ENCODE measurements around the gene RAPGEF3. TPM values are rescaled to one million over a fixed set of nuclear protein-coding genes. Genes with fewer than 3 reads are reported as not detected.

The RAPGEF3 gene
- polyA plus RNA-seq, 1 donor, result 7.9 TPM

DNA sequence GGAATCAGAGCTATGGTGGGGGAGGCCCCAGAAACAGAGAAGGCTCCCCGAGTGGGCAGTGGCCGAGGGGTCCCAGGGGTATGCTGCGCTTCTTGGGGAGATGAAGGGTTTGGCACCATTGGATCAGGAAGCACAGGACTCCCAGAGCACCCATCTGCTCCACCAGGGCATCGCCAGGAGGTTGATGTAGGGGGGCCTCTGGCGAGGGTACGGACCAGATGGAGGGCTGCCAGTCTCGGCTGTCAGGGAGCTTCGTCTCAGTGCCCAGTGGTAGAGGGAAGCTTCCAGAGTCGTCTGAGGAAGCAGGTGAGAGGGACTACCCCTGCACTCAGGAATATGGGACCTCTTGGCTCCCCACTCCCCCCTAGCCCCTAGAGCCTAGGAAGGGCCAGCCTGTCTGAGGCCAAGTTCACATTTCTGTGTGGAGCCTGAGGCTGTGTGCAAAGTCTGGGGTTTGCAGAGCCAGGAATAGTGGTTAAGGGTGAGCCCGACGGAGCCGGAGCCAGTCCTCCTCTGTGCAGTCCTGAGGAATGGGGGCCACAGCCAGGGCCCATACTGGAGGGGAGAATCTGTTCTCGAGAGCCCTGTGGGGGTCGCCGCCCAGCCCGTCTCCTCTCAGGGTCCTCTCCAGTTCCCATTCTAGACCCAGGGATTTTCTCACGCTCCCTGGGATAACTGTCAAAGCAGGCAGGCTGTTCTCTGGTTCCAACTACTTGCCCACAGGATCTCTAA lies 24.5 kb upstream of the RAPGEF3 start:
- Histone ChIP-seq H3K4me1 (ENCODE audit: control insufficient read depth, insufficient read depth, low read length) (no peaks in the 10 kb centered on the region), H3K36me3 (ENCODE audit: control insufficient read depth, insufficient read depth, low read length) (peaks cover 66% of the 10 kb centered on the region), H3K27me3 (ENCODE audit: control insufficient read depth, insufficient read depth, low read length) (no peaks in the 10 kb centered on the region), H3K27ac (ENCODE audit: low read length) (no peak overlapping the region), H3K4me3 (ENCODE audit: low read length) (no peak overlapping the region), H3K9me3 (ENCODE audit: control insufficient read depth, low read depth, low read length) (no peaks in the 10 kb centered on the region)
- WGBS (ENCODE audit: insufficient coverage, low lambda C conversion rate), result 100% methylated on average over 3 of the region's 17 CpGs
- no peak for DNase-seq

DNA sequence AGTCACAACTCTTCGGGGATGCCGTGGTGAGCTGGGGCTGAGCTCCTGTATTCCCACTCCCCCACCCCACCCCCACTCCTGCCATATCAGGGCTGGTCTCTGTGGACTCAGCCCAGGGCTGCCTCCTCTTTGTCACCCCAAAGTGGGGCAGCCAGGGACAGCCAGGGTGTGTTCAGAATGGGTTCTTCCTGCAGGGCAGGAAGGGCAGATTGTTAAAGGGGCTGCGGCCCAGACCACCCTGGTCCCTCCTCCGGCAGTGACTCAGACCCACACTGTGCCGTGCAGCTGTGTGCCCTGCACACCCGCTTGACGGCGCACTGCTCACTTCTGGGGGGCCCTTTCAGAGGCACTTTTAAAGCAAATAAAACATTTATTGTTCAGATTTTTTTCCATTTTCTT lies 23.7 kb upstream of the RAPGEF3 start:
- H3K9me3 ChIP-seq (ENCODE audit: control insufficient read depth, low read depth, low read length), result no peaks in the 10 kb centered on the region
- no peak for DNase-seq
- H3K27ac ChIP-seq (ENCODE audit: low read length), result no peak overlapping the region
- 50% methylated on average over 1 of the region's 8 CpGs for WGBS (ENCODE audit: insufficient coverage, low lambda C conversion rate)
- peaks cover 59% of the 10 kb centered on the region for H3K36me3 ChIP-seq (ENCODE audit: control insufficient read depth, insufficient read depth, low read length)
- no peak overlapping the region for H3K4me3 ChIP-seq (ENCODE audit: low read length)
- no peaks in the 10 kb centered on the region for H3K27me3 ChIP-seq (ENCODE audit: control insufficient read depth, insufficient read depth, low read length)
- H3K4me1 ChIP-seq (ENCODE audit: control insufficient read depth, insufficient read depth, low read length), result no peaks in the 10 kb centered on the region

DNA sequence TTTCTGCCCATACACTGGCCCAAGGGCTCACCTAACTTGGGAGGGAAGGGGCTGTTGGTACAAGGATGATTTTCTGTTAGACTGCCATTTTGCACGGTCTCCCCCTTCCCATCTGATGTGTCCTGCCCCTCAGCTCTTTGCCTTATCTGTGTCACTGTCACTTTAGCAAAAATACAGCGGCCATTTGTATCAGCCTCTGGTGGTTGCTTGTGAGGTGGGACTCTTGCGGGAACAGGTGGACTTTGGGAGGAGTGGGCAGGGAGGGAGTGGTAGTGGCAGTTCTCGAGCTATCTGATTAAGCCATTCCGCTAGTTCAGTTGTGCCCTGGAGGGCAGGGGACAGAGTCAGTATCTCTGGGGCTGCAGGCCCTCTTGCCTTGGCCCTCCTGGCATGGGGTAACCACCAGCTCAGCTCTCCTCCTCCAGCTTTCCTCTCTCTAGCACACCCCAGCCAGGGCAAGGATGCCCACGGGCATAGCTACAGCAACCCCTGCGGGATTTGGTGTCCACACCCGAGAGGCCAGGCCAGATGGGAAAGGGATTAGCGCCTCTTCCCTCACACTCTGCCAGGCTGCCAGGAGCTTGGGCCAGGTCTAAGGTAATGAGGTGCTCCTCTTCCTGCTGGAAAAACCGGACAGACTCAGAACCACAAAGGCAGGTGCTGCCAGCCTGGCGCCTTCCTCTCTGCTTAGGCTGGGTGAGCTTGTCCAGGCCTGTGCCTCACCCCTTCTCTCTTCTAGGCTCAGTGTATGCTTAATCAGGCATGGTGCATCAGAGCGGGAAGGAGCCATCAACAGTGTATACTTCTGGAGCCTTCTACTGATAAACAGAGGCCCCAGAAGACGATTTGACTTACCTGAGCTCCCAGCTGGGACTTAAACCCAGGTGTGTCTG lies 23.0 kb upstream of the RAPGEF3 start:
- H3K9me3 ChIP-seq (ENCODE audit: control insufficient read depth, low read depth, low read length), result no peaks in the 10 kb centered on the region
- no peak overlapping the region for H3K4me3 ChIP-seq (ENCODE audit: low read length)
- no peaks in the 10 kb centered on the region for H3K4me1 ChIP-seq (ENCODE audit: control insufficient read depth, insufficient read depth, low read length)
- WGBS (ENCODE audit: insufficient coverage, low lambda C conversion rate), result no CpG with 5 or more reads among the region's 13 CpGs
- H3K27ac ChIP-seq (ENCODE audit: low read length), result no peak overlapping the region
- DNase-seq, result no peak
- peaks cover 53% of the 10 kb centered on the region for H3K36me3 ChIP-seq (ENCODE audit: control insufficient read depth, insufficient read depth, low read length)
- H3K27me3 ChIP-seq (ENCODE audit: control insufficient read depth, insufficient read depth, low read length), result no peaks in the 10 kb centered on the region

DNA sequence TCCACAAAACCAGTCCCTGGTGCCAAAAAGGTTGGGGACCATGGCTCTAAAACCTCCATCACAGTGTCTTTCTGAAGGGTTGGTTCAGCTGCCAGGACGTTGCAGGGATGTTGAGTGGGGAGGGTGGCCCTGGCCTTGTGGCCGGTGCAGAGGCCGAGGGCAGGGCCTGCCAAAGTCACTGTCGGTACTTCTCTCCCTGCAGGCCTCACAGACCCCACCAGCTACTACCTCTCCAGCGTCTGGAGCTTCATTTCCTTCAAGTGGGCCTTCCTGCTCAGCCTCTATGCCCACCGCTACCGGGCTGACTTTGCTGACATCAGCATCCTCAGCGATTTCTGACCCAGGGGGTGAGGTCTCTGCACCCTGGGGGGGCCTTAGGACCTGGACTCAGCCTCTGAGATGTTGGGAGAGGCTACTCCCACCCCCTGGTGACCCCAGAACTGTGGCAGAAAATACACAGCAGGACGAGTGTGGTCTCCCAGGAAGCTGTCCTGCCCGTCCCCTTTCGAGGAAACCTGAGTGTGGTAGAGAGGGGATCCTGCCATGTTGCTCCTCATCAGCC lies 21.3 kb upstream of the RAPGEF3 start:
- Histone ChIP-seq H3K27me3 (ENCODE audit: control insufficient read depth, insufficient read depth, low read length) (no peaks in the 10 kb centered on the region), H3K36me3 (ENCODE audit: control insufficient read depth, insufficient read depth, low read length) (peaks cover 38% of the 10 kb centered on the region), H3K27ac (ENCODE audit: low read length) (no peak overlapping the region), H3K4me1 (ENCODE audit: control insufficient read depth, insufficient read depth, low read length) (no peaks in the 10 kb centered on the region), H3K4me3 (ENCODE audit: low read length) (no peak overlapping the region), H3K9me3 (ENCODE audit: control insufficient read depth, low read depth, low read length) (no peaks in the 10 kb centered on the region)
- no peak for DNase-seq
- 83% methylated on average over 1 of the region's 11 CpGs for WGBS (ENCODE audit: insufficient coverage, low lambda C conversion rate)

DNA sequence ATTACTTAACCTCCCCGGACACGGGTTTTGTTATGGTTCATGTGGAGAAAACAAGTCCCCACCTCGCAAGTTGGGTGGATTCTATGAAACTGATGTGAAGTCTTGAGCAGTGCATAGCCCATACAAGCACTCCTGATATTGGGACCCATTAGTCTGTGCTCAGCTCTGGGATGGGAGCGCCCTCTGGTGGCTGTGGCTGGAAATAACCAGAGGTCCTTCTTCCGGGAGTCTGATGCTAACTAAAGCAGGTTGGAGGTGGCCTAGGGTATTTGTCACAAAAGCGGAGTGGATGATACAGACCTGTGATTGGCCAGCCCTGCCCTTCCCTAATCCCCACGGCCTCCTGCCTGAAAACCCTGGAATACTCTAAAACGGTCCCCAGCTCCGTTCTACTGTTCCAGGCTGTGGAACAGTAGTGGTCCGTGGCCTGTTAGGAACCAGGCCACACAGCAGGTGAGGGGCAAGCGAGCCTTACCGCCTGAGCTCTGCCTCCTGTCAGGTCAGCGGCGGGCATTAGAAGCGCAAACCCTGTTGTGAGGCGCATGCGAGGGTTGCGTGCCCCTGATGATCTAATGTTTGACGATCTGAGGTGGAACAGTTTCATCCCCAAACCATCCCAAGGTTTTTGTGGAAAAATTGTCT lies 20.7 kb upstream of the RAPGEF3 start:
- 0% methylated on average over 1 of the region's 19 CpGs for WGBS (ENCODE audit: insufficient coverage, low lambda C conversion rate)
- no peak overlapping the region for H3K27ac ChIP-seq (ENCODE audit: low read length)

DNA sequence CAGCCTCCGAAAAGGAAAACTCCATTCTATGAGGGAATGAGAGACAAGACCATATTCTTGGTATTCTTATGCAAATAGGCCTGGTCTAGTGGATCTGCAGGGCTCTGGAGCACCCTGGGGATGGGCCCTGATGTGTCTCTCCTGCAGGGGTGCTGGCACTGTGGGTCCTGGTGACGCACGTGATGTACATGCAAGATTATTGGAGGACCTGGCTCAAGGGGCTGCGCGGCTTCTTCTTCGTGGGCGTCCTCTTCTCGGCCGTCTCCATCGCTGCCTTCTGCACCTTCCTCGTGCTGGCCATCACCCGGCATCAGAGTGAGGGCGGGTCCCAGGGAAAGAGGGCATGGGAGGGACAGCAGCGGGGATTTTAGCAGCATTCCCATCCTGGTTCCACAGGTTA lies 20.2 kb upstream of the RAPGEF3 start:
- Histone ChIP-seq H3K4me1 (ENCODE audit: control insufficient read depth, insufficient read depth, low read length) (peaks cover 3% of the 10 kb centered on the region), H3K27me3 (ENCODE audit: control insufficient read depth, insufficient read depth, low read length) (no peaks in the 10 kb centered on the region), H3K4me3 (ENCODE audit: low read length) (no peak overlapping the region), H3K27ac (ENCODE audit: low read length) (no peak overlapping the region), H3K36me3 (ENCODE audit: control insufficient read depth, insufficient read depth, low read length) (peaks cover 27% of the 10 kb centered on the region), H3K9me3 (ENCODE audit: control insufficient read depth, low read depth, low read length) (no peaks in the 10 kb centered on the region)
- WGBS (ENCODE audit: insufficient coverage, low lambda C conversion rate), result 40% methylated on average over 2 of the region's 14 CpGs
- no peak for DNase-seq

More for the DNA sequence above, 20.7 kb upstream of the RAPGEF3 start:
- H3K4me1 ChIP-seq (ENCODE audit: control insufficient read depth, insufficient read depth, low read length), result no peaks in the 10 kb centered on the region
- H3K4me3 ChIP-seq (ENCODE audit: low read length), result no peak overlapping the region
- no peaks in the 10 kb centered on the region for H3K9me3 ChIP-seq (ENCODE audit: control insufficient read depth, low read depth, low read length)
- H3K27me3 ChIP-seq (ENCODE audit: control insufficient read depth, insufficient read depth, low read length), result no peaks in the 10 kb centered on the region
- peak; percentile 71 to 76 for DNase-seq
- peaks cover 32% of the 10 kb centered on the region for H3K36me3 ChIP-seq (ENCODE audit: control insufficient read depth, insufficient read depth, low read length)

DNA sequence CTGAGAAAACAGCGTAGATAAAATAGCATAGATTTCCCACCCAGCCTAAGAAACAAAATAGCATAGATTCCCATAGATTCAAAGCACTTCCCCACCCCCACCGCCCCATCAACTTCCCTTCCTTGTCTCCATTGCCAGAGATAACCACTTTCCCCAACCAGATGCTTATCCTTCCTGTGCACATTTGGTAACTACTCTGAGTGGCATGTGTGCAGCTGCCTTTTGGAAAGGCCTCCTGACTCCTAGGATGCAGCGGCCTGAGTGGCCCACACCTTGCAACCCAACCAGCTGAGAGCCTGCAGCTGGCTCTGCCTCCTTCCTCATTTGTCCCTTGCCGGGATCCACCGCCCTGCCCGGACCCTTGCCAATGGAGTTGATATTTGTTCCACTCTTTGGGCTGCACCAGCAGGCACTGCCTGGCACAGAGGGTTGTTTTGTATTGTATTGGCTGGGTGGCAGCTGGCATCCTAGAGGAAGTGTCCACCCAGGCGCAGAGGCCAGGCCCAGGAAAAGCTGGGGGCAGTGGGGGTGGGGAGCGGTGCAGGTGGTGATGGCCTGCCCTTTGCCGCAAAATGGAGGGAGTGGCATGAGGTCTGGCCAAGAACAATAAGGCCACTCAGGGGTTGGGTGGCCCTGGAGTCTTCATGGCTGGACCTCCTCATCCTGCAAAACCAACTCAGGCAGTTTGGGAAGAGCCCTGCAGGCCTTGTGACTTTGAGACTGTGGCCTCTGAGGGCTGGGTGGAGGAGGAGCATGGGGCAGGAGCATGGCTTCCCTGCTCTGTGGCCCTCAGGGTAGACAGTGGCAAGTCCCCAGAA lies 19.3 kb upstream of the RAPGEF3 start:
- Histone ChIP-seq H3K4me3 (ENCODE audit: low read length) (no peak overlapping the region), H3K4me1 (ENCODE audit: control insufficient read depth, insufficient read depth, low read length) (peaks cover 5% of the 10 kb centered on the region), H3K36me3 (ENCODE audit: control insufficient read depth, insufficient read depth, low read length) (peaks cover 17% of the 10 kb centered on the region), H3K27me3 (ENCODE audit: control insufficient read depth, insufficient read depth, low read length) (no peaks in the 10 kb centered on the region), H3K9me3 (ENCODE audit: control insufficient read depth, low read depth, low read length) (no peaks in the 10 kb centered on the region), H3K27ac (ENCODE audit: low read length) (no peak overlapping the region)
- DNase-seq, result no peak
- WGBS (ENCODE audit: insufficient coverage, low lambda C conversion rate), result no CpG with 5 or more reads among the region's 9 CpGs

DNA sequence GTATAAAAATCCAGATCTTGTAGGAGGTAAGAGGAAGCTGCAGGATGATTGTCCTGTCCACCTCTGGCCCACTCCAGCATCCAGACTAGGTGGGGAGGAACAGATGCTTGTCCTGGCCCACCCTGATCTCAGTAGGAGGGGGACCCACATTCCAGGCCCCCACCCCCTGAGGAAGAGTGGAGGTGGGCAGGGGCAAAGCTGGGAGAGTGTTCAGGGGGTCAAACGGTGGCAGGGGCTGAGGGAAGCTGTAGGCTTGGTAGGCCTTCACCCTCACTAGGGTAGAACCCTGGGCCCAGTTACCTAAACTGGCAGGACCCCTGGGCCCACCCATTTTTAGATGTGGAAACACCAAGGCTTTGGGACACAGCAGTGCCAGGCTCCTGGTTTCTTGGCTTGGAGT lies 18.5 kb upstream of the RAPGEF3 start:
- no peak overlapping the region for H3K27ac ChIP-seq (ENCODE audit: low read length)
- no CpG with 5 or more reads among the region's 1 CpG for whole genome bisulfite sequencing (ENCODE audit: insufficient coverage, low lambda C conversion rate)
- DNase-seq, result no peak

DNA sequence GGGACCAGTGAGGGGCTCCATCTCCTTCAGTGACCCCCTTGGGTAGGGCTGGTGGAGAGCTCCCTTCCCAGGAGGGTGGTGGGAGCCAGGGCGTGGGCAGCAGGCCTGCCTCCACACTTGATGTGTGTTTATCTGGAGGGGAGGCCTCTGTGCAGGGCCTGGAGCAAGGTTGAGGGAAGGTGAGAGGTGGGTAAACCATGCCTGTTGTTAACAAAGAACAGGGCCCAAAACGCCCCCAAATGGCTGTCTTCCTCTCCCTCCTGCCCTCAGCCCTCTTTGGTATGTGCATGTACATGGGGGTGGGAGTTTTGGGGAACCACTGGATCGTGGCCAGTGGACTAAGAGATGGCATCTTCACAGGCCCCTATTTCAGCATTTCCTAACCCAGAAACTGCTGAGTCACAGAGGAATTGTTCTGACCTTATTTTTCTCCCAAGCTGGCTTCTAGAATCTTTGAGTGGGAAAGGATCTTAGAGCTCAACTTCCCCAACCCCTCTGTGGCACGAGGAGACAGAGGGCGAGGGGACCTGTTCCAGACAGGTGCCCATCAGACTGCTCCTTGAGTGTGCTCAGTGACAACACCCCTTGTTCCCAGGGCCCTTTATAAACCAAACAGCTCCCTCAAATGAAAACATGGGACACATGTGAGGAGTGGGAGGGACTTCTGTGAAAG lies 17.9 kb upstream of the RAPGEF3 start:
- Histone ChIP-seq H3K9me3 (ENCODE audit: control insufficient read depth, low read depth, low read length) (no peaks in the 10 kb centered on the region), H3K27me3 (ENCODE audit: control insufficient read depth, insufficient read depth, low read length) (peaks cover 2% of the 10 kb centered on the region), H3K36me3 (ENCODE audit: control insufficient read depth, insufficient read depth, low read length) (peaks cover 4% of the 10 kb centered on the region), H3K27ac (ENCODE audit: low read length) (no peak overlapping the region), H3K4me1 (ENCODE audit: control insufficient read depth, insufficient read depth, low read length) (peaks cover 5% of the 10 kb centered on the region), H3K4me3 (ENCODE audit: low read length) (no peak overlapping the region)
- no peak for DNase-seq
- no CpG with 5 or more reads among the region's 5 CpGs for WGBS (ENCODE audit: insufficient coverage, low lambda C conversion rate)

More for the DNA sequence above, 18.5 kb upstream of the RAPGEF3 start:
- Histone ChIP-seq H3K4me1 (ENCODE audit: control insufficient read depth, insufficient read depth, low read length) (peaks cover 5% of the 10 kb centered on the region), H3K9me3 (ENCODE audit: control insufficient read depth, low read depth, low read length) (no peaks in the 10 kb centered on the region), H3K27me3 (ENCODE audit: control insufficient read depth, insufficient read depth, low read length) (no peaks in the 10 kb centered on the region), H3K4me3 (ENCODE audit: low read length) (no peak overlapping the region), H3K36me3 (ENCODE audit: control insufficient read depth, insufficient read depth, low read length) (peaks cover 9% of the 10 kb centered on the region)

All from large intestine (tissue), 3 donors.